NCI-H1436 (cell line): Measurements from ENCODE around the gene STK38L.

Source experiments
- DNase-seq: peaks from one replicate; lab custom pipeline; 2025; lab: John Stamatoyannopoulos, UW

The STK38L gene

DNA sequence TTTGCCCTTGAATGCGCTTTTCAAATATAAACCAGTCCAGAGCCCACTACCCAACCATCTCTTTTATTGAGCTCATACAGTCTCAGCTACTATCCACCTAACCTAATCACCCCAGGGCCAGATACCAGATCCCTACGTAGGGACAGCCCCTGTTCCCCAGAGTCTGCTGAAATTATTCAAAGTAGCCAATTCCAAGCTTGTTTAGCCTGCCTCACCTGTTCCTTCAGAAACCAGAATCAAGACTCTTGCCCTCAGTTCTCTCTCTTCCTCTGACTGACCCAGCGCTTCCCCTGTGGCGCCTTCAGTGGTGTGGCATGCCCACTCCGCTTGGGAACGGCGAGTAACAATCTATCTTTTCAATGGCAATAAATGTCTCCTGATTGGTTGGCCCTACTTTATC lies 107.4 kb downstream of the STK38L start:
- no peak for DNase-seq

DNA sequence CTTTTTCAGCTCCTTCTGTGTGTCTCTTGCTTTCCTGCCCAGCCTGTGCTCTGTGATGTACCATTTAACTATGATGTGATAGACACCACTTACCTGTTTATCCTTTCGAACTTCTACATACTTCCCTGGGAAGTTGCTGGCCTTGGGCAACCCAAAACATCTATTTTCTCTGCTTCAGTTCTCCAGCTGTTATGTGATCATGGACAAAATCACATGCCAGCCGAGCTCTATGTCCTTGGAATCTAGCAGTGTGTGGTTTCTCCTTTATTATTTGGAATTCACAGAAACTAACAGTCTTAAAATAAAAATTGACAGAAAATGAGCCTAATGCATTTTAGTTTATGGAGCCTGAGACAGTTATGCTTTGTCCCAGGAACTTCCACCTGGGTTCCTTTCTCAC lies 111.4 kb downstream of the STK38L start:
- DNase-seq: no peak

DNA sequence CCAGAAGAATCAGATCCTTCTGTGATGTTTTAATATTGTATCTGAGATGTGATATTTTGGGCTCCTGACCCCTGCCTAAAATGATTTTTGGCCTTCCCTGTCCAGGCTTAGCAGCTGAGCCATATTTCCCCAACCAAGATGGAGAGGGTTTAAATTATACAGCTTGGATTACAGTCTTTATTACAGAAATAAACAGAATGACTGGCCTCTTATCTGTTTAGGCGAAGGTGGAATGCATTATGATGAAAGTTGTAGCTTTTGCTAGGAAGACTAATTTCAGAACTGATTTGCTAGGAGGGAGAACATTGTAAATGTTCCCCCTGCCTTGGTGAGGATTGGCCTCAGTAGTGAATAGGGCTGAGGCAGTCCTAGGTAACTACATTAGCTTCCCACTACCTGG lies 111.9 kb downstream of the STK38L start:
- DNase-seq: no peak

DNA sequence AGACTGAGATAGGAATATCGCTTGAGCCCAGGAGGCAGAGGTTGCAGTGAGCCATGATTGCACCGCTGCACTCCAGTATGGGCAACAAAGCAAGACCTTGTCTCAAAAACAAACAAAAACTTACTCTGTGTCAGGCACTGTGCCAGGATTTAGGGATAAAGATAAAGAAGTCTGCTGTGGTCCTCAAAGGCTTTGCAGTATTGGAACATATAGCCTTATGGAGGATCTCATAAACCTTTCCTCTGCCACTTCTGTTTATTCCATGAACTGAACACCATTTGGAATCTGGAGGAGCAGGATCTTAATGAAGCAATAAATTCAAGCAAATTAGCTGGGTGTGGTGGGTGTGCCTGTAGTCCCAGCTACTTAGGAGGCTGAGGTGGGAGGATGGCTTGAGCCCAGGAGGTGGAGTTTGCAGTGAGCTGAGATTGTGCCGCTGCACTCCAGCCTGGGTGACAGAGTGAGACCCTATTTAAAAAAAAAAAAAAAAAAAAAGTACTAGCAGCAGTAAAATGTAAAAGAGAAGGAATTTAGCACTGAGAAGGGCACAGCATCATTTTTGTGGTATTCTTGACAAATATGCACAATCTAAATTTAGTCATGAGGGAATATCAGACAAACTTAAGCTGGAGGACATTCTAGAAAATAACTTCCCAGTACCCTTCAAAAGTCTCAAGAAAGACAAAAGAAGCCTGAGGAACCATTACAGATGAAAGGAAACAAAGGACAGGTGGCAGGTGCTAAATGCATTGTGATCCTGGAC lies 115.7 kb downstream of the STK38L start:
- DNase-seq: no peak

DNA sequence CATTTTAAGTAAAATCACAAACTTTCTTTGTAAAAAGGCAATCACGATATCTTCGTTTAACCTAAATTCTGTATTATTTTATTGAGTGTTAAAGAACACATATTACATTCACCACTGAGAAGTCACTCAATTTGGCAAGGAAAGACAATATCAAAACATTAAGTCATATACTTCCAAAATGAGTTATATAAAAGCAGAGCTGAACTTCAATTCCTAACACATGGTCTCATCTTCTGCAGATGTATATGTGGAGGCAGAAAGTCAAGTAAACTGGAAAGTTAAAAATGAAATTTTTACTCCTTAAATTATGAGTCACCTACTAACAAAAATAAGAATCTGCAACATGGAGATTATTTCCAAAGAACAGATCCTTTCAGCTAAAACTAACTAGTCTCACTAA lies 117.3 kb downstream of the STK38L start:
- no peak for DNase-seq

DNA sequence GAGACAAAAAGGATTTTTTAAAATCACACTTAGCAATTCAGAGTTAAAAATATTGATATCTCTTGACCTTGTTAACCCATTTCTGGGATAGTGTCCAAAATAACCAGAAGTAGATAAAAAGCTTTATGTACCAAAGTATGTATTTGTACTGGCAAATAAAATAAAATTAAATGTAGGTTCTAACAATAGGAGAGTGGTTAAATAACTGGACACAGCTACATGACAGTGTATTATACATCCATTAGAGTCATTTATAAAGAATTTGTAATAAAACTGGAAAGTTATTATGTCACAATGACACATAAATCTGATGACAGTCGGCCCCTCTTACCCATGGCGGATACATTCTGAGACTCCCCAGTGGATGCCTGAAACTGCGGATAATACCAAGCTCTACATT lies 122.5 kb downstream of the STK38L start:
- DNase-seq: no peak

DNA sequence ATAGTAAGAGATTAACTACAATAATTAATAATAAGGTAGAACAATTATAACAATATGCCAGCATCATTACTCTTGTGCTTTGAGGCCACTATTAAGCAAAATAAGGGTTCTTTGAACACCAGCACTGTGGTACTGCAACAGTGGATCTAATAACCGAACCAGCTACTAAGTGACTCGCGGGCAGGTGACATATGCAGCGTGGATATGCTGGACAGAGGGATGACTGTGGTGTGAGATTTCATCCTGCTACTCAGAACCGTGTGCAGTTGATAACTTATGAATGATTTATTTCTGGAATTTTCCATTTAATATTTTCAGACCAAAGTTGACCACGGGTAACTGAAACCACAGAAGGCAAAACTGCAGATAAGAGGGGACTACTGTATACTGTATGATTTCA lies 123.0 kb downstream of the STK38L start:
- DNase-seq: no peak
